ENCODE results near the gene CFAP45. TPM values are rescaled to one million over a fixed set of nuclear protein-coding genes. Genes with fewer than 3 reads are reported as not detected.

The CFAP45 gene
- polyA plus RNA-seq, 1 of the 3 experiments (the other 2 are of a cell fraction): 0.74 TPM

GRCh38 chr1:159862031-159862430 lies 37.9 kb downstream of the CFAP45 start:
- H3K4me1 ChIP-seq (ENCODE audit: control insufficient read depth in 1 of 2, insufficient read depth in 2 of 2, low read depth in 1 of 2, low read length in 1 of 2): peaks cover 0 to 10% of the 10 kb centered on the region in 2 experiments; a peak in 1 of 4 replicates
- no peak overlapping the region for H3K4me3 ChIP-seq (ENCODE audit: low read depth in 2 of 2, low read length in 1 of 2)
- no peak overlapping the region for H3K4me2 ChIP-seq
- no peaks in the 10 kb centered on the region for H3K9me2 ChIP-seq
- H3K27ac ChIP-seq (ENCODE audit: low read depth in 2 of 2, low read length in 1 of 2): no peak overlapping the region
- TF ChIP-seq TEAD4 (IDR thresholded peaks at IDR 0.05; ENCODE audit: borderline replicate concordance, insufficient read depth) (no peak), IRF3 (IDR thresholded peaks at IDR 0.05; ENCODE audit: low read depth, low read length) (no peak), NRF1 (IDR thresholded peaks at IDR 0.05; ENCODE audit: low read depth, low read length) (no peak), RAD21 (IDR thresholded peaks at IDR 0.05; ENCODE audit: low read length) (no peak), USF1 (IDR thresholded peaks at IDR 0.05; ENCODE audit: borderline replicate concordance, low read depth) (no peak), NFIC (IDR thresholded peaks at IDR 0.05; ENCODE audit: borderline replicate concordance) (no peak), EZH2phosphoT487 (IDR thresholded peaks at IDR 0.05; ENCODE audit: borderline replicate concordance, low read depth) (no peak), MXI1 (IDR thresholded peaks at IDR 0.05; ENCODE audit: low read depth, low read length) (no peak)
- no peaks in the 10 kb centered on the region for H3F3A ChIP-seq (replicated peaks; ENCODE audit: insufficient read depth)
- ChIA-PET CTCF (interaction anchor here (1.7 to 4.9 kb wide), 2 partner anchors 29 to 63 kb away, joined by 6 to 14 read pairs; no protein-coding TSS in a partner anchor), POLR2A (no interaction called here)
- no peak for DNase-seq
- WGBS (ENCODE audit: low lambda C conversion rate): 87% methylated on average over 5 of the region's 5 CpGs
- H3K27me3 ChIP-seq (ENCODE audit: insufficient read depth): no peaks in the 10 kb centered on the region
- H3K9me3 ChIP-seq: no peaks in the 10 kb centered on the region
- H3K36me3 ChIP-seq (replicated peaks in 1 of 2; ENCODE audit: control insufficient read depth in 1 of 2, insufficient read depth in 2 of 2, low read length in 1 of 2): no peaks in the 10 kb centered on the region
- H4K20me1 ChIP-seq (ENCODE audit: insufficient read depth): no peaks in the 10 kb centered on the region
- no peaks in the 10 kb centered on the region for H3K79me2 ChIP-seq (ENCODE audit: insufficient read depth)
- H3K9ac ChIP-seq: no peak overlapping the region
- H2AFZ ChIP-seq (ENCODE audit: low read depth): no peak overlapping the region

GRCh38 chr1:159861218-159861617 lies 38.7 kb downstream of the CFAP45 start:
- CTCF ChIA-PET: interaction anchor here (1.1 to 4.9 kb wide), 4 partner anchors 28 to 62 kb away, joined by 3 to 14 read pairs (median 7); no protein-coding TSS in a partner anchor

More at GRCh38 chr1:159861218-159861617, 38.7 kb downstream of the CFAP45 start:
- Histone ChIP-seq H3K9ac (no peak overlapping the region), H3K79me2 (ENCODE audit: insufficient read depth) (no peaks in the 10 kb centered on the region), H3F3A (replicated peaks; ENCODE audit: insufficient read depth) (no peaks in the 10 kb centered on the region), H2AFZ (ENCODE audit: low read depth) (no peak overlapping the region), H3K36me3 (replicated peaks in 1 of 2; ENCODE audit: control insufficient read depth in 1 of 2, insufficient read depth in 2 of 2, low read length in 1 of 2) (no peaks in the 10 kb centered on the region), H3K4me2 (no peak overlapping the region), H3K4me1 (ENCODE audit: control insufficient read depth in 1 of 2, insufficient read depth in 2 of 2, low read depth in 1 of 2, low read length in 1 of 2) (peaks cover 0 to 10% of the 10 kb centered on the region in 2 experiments; a peak in 1 of 4 replicates), H3K27ac (ENCODE audit: low read depth in 2 of 2, low read length in 1 of 2) (no peak overlapping the region), H3K9me3 (no peaks in the 10 kb centered on the region), H3K27me3 (ENCODE audit: insufficient read depth) (no peaks in the 10 kb centered on the region), H3K4me3 (ENCODE audit: low read depth in 2 of 2, low read length in 1 of 2) (no peak overlapping the region), H3K9me2 (no peaks in the 10 kb centered on the region), H4K20me1 (ENCODE audit: insufficient read depth) (no peaks in the 10 kb centered on the region)
- DNase-seq: no peak
- TF ChIP-seq MXI1 (IDR thresholded peaks at IDR 0.05; ENCODE audit: low read depth, low read length) (no peak), RFX5 (IDR thresholded peaks at IDR 0.05; ENCODE audit: low read length) (no peak), NFIC (IDR thresholded peaks at IDR 0.05; ENCODE audit: borderline replicate concordance) (no peak), ELF1 (IDR thresholded peaks at IDR 0.05) (no peak), ZBTB33 (IDR thresholded peaks at IDR 0.05; ENCODE audit: borderline replicate concordance, low read depth) (no peak), PBX3 (IDR thresholded peaks at IDR 0.05) (no peak), FOXM1 (IDR thresholded peaks at IDR 0.05; ENCODE audit: low read depth) (no peak), MAX (IDR thresholded peaks at IDR 0.05; ENCODE audit: low read depth) (no peak)
- WGBS (ENCODE audit: low lambda C conversion rate): 74% methylated on average over 4 of the region's 8 CpGs
- POLR2A ChIA-PET: no interaction called here

All from SK-N-SH (cell line).